CD4-positive, alpha-beta T cell treated with Interleukin-1 beta for 1 hour (primary cell): ENCODE measurements around the gene CDC42EP5.

Source experiments
- DNase-seq, 2 donors: peaks; one replicate each; pipeline ENCODE4 v3.0.0-alpha.2; 2020 to 2022

CDC42EP5 gene

DNA sequence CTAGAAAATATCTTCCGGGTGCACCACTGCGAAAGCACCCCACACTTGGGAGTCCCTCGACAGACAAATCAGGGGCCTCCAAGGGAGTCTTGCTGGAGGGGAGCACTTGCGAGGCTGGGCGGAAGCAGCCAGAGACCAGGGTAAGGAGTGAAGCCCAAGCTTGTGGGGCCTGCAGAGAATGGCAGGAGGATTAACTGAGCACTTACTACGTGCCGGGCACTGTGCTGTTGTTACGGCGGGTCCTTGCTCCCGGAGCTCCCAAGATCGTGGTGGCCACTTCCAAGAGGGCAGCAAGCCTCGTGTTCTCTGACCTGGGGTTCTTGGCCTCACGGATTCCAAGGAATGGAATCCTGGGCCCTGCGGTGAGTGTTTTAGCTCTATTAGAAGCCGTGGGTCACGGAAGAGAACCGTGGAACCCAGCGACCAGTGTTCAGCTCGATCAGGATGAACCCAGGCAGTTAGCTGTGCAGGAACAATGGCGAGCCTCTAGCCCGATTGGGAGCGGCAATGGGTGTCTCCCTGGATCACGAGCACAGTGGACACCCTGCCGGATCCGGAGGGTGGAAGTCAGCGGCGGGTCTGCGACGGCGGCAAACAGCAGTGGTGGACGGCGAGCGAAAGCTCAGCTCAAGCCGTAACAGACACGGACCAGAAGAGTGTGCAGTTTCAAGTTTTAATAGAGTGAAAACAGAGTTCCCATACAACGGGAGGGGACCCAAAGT, 48.3 kb downstream of the CDC42EP5 start:
- DNase-seq: no peak

DNA sequence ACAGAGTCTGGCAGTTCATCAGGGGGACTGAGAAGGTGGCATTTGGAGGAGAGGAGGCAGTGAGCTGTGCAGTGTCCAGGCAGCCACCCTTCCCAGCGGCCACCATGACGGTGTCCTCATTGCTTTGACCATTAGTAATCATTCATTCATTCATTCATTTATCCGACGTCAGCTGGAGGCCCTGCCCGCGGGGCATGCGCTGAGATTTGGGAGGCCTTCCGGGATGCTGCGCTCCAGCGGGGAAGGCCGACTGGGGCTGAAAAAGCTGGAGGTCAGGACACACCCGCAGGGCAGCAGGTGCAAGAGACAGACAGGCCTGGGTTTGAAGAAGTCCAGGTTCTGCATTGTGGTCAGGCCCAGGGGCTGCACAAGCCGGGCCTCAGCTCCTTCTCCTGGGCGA, 48.9 kb downstream of the CDC42EP5 start:
- DNase-seq: no peak

DNA sequence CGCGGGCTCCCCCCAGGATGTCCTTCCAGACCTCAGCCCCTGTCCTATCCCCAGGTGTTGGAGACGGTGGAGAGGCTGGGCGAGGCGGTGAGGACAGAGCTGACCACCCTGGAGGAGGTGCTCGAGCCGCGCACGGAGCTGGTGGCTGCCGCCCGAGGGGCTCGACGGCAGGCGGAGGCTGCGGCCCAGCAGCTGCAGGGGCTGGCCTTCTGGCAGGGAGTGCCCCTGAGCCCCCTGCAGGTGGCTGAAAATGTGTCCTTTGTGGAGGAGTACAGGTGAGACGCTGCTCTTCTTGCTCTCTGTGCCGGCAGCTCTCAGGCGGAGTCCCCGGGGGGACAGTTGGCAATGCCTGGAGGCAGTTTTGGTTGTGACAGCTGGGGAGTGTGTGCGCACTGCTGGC, 51.0 kb downstream of the CDC42EP5 start:
- DNase-seq: no peak

DNA sequence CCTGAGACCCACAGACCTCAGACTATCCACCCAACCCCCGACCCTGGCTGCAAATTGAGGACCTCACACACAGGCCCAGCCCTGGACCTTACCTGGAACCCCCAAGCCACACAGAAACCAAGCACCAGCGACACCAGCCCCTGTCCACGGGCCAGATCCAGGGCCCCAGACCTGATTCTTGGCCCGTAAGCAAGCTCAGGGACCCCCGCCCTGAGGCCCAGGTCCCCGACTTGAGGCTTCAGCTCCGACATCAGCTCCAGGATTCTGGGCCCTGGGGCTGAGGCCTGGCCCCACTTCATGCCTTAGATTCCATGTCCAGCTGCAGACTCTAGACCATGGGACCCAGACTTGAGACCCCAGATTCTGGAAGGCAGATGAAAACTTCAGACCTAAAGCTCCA, 51.6 kb downstream of the CDC42EP5 start:
- DNase-seq: no peak

DNA sequence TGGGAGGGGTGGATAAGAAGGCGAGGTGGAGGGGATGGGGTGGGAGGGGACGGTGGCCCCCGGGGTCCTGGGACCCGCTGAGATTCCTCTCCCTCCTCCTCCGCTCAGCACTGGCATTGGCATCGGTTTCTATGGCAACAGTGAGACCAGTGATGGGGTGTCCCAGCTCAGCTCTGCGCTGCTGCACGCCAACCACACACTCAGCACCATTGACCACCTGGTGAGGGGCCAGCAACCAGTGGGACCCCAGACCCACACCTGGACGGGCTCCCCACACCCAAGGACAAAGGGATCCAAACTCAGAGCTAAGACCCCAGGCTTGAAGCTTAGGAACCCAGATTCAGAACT, 52.0 kb downstream of the CDC42EP5 start:
- no peak for DNase-seq

DNA sequence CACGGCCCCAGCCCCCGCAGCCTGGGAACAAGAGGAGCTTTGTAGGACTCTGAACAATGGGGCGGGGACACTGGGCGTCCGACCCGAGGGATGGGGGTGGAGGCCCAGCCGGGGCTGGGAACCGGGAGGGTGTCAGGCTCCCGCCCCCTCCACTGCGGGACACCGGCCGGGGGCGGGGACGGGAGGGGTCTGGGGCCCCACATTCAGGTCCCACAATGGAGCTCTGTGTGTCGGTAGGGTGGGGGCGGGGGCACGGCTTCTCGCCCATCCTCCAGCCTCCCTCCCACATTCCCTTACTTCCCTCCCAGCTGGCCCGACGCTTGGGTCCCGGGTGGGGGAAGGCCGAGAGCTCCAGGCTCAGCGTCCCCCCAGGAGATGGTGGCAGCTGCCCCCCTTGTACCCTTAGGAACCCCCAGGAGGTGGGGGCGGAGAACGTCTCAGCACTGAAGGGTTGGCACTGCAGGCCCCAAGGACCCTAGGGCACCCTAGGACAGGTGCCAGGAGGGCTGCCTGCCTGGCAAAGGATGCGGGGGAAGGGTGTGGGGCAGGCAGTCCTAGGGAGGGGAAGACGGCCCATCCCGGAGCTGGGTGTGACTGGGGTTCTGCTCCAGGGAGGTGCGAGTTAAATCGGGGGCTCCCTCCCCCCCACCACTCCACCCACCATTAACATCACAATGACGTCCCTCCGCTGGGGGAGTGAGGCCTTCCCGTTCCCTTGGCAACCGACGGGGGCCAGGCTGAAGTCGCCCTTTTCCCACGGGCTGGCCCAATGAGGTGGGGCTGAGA, 52.5 kb downstream of the CDC42EP5 start:
- no peak for DNase-seq

DNA sequence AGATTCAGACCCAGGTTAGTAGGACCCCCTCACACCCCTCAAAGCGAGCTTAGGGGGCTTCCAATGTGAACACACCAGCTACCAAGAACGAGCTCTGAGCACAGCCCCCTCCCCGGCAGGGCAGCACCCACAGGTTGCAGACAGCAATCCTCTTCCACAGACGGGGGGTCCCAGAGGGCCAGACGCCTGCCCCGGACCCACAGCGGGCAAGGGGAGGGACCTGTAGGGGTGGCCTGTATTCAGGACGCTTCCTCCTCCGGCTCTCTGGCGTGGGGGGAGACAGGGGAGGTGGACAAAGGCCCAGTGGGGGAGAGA, 53.1 kb downstream of the CDC42EP5 start:
- no peak for DNase-seq

DNA sequence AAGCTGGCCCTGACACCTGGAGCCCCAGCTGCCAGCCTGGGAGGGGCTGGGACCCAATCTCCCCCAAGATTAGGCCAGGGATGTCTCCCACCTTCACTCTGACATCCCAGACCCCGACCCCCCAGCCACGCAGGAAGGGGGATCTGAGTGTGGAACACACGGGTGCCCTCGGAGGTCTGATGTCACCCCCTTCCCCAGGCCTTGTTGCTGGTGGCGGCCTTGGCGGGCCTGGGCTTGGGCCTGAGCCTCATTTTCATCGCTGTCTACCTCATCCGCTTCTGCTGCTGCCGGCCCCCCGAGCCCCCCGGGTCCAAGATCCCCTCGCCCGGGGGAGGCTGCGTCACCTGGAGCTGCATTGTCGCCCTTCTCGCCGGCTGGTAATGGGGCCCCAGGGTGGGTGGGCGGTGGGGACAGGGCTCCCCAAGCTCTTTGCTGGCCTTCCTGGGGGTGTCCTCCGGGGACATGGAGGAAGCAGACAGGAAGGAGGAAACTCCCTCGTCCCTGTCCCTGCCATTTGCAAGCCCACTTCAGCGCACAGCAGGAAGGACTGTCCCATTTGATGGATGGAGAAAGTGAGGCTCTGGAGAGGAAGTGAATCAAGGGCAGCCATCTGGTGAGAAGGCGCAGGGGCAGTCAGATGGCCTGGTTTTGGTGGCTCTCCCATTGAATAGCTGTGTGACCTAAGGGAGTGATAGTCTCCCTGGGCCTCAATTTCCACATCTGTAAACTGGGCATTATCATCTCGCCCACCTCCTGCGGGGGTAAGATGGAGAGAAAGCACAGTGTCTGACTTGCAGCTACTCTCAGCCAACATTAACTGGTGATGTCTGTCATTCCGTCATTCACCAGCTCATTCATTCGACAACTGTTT, 53.9 kb downstream of the CDC42EP5 start:
- DNase-seq: no peak

DNA sequence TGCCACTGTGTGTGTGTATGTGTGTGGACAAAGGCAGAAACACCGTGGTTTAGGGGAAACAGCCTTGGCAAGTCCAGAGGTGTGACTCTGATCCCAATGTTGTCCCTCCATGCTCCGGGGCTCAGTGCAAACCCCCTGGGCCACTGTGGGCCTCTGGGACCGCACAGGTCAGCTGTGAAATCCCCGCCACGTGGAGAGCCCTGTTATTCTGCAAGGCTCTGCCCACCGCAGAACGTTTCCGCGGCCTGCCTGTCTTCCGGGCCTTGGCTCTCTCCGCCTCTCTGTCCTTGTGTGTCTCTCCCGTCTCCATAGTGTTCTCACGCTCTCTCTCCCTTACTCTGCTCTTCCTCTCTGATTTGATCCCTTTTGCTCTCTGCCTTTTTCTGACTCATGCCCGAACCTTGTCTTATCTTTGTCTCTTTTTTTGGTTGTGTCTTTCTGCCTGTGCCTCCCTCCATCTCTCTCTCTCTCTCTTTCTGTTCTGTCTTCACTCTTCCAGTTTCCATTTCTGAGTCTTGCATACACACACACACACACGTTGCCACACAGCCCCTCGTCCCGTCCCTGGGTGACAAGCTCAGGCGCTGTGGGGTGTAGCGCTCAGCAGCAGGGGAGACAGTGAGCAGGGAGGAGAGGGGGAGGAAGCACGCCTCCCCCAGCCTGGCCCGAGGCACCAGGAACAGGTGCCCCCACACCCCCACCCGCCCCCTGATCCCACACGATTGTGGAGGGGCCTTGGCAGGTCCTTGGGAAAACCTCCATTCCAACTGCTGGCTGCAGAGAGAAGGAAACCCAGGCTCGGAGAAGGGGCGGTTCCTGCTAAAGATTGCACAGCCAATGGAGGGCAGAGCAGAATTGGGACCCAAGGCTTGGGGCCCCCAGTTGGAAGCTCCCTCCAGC, 54.8 kb downstream of the CDC42EP5 start:
- peak; percentile 8 to 18 for DNase-seq

DNA sequence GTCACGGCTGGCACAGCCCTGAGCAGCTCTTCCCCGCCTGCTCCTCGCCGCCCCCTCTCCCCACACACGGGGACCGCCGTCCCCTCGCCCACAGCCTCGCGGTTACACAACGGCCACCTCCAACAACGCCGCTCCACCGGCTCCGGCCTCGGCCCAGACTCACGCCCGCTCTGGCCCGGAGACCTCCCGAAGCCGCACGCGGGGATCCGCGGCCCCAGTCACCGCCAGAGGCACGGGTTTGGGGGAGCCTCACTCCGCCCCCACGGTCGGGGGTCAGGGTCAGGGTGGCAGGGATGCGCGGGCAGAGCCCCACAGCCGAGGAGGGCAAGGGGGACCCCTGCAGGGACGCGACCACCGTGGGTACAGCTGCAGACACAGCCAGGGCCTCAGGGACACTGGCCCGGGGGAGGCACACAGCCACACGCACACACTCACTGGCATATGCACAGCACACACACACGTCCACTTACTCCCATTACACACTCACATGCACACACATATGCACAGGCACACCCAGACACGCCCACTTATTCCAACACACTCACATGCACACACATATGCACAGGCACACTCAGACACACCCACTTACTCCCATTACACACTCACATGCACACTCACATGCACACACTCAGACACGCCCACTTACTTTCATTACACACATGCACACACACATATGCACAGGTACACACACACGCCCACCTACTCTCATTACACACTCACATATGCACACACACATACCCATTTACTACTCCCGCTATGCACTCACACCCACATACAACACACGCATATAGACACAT, 56.2 kb downstream of the CDC42EP5 start:
- no peak for DNase-seq

DNA sequence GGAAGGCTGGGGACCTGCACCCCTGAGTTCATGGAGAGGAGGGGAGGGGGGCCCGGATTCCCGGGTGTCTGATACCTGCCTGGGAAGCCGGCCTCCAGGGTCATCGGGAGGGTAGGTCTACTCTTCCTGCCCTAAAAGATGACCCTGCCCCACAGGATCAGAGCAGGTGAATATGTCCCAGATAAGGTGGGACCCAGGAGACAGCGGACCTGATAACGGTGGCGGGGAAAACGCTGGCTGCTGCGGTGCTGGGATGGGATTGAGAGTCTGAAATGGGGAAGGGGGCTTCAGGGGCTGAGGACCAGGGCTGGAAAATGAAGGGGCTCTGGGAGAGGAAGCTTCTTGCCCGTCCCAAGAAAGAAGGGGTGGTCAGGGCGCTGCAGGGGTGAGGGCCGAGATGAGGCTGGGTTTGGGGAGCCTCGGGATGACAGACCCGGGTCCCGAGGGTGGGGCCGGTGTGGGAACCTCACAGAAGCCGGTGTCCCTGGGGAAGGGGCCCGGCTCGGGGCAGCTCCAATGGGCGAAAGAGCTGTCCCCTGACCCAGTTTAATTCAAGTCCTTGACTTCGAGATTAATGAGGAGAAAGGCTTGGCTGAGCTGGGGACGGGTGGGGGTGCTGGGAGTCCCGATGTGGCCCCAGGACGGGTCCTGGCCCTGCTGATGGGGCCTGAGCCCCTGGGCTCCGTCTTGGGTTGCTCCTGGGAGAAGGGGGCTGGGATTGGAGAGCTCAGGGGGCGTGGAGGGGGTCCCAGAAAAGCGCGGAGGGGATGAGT, 57.0 kb downstream of the CDC42EP5 start:
- no peak for DNase-seq

DNA sequence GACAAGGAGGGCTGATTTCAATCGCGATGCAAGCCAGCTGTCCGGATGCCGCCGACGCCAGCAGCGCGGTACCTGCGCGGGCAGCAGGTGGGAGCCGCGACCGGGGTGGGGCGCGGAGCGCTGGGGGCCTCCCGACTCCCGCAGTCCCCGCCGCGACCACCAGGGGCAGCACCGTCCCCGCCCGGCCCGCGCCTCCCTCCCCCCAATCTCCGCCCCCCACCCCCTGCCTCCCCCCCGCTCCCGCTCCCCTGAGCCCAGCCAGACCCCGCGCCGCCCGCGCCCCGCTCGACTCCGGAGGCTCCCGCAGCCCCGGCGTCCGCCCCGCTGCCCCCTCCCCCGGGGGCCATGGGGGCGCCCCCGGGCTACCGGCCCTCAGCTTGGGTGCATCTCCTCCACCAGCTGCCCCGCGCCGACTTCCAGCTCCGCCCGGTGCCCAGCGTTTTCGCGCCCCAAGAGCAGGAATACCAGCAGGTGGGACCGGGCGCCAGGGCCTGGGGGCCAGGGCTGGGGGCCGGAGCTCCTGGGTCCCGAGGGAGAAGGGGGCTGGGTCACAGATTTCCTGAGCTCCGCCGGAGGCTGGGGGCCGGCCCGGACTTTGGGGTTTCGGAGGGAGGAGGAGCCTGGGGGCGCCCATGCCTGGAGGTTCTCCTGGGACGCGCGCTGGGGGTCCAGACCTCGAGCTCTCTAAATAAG, 57.7 kb downstream of the CDC42EP5 start, which contains the start of gene TTYH1:
TSS of gene TTYH1 (plus strand) at position 257 of the 693 bp plus-strand sequence. CDS start at position 346, 89 bp downstream.
- DNase-seq: peak; percentile 11 to 22
